ENCODE data around the gene IGLL1.

DNA sequence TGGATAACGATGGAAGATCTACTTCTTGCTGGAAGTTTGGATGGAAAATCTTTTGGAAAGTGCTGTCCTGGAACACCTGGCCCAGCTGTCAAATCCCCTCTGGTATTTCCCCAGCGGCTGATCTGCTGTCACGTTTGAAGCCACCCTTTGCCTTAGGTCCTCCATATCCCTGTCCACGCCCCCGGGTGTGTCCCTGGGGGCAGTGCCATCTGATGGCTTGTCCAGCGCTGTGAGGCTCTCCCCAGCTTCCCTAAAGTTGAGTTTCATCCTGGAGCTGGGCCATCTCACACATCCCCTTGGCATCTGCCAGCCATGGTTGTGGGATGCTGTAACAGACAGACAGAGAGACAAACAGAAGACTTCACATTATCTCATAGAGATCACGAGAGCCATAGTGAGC, 3.1 kb upstream of the IGLL1 start:
- TF ChIP-seq, protein P1, sequence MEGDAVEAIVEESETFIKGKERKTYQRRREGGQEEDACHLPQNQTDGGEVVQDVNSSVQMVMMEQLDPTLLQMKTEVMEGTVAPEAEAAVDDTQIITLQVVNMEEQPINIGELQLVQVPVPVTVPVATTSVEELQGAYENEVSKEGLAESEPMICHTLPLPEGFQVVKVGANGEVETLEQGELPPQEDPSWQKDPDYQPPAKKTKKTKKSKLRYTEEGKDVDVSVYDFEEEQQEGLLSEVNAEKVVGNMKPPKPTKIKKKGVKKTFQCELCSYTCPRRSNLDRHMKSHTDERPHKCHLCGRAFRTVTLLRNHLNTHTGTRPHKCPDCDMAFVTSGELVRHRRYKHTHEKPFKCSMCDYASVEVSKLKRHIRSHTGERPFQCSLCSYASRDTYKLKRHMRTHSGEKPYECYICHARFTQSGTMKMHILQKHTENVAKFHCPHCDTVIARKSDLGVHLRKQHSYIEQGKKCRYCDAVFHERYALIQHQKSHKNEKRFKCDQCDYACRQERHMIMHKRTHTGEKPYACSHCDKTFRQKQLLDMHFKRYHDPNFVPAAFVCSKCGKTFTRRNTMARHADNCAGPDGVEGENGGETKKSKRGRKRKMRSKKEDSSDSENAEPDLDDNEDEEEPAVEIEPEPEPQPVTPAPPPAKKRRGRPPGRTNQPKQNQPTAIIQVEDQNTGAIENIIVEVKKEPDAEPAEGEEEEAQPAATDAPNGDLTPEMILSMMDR (conservative IDR thresholded peaks at IDR 0.05; ENCODE audit: low read length) = no peak
- no peak for TF ChIP-seq EZH2phosphoT487 (IDR thresholded peaks at IDR 0.05; ENCODE audit: borderline replicate concordance, low read depth, low read length)
